Small intestine (tissue), 7 donors: ENCODE results near the gene NHLRC4. TPM values are rescaled to one million over a fixed set of nuclear protein-coding genes. Genes with fewer than 3 reads are reported as not detected.

Source experiments
- DNase-seq, 2 donors: peaks; one replicate each; pipeline versions ENCODE4 v3.0.0 to v3.0.0-alpha.2; 2013
- FAIRE-seq: peaks from 2 replicates; lab custom pipeline; 2012; peaks lifted over from hg19 to GRCh38; lab: Jason Lieb, UNC
- H3K27ac ChIP-seq, 3 donors: one replicate each; pipeline ENCODE4 v1.5.1; 2013; ENCODE audit warnings: low read length in 2 of 3, mild to moderate bottlenecking in 2 of 3, control low read depth in 1 of 3, inconsistent platforms in 1 of 3, low read depth in 1 of 3, moderate library complexity in 1 of 3
- H3K27me3 ChIP-seq, 3 donors: one replicate each; pipeline ENCODE4 v1.6.1; 2013; ENCODE audit warnings: low read length in 3 of 3, inconsistent platforms in 1 of 3; ENCODE audit not compliant: control insufficient read depth in 3 of 3, insufficient read depth in 3 of 3
- H3K36me3 ChIP-seq, 3 donors: one replicate each; pipeline ENCODE4 v1.6.1; 2013; ENCODE audit warnings: low read length in 3 of 3, inconsistent platforms in 1 of 3, low read depth in 1 of 3, mild to moderate bottlenecking in 1 of 3, moderate library complexity in 1 of 3; ENCODE audit not compliant: control insufficient read depth in 3 of 3, insufficient read depth in 2 of 3
- H3K4me1 ChIP-seq, 3 donors: one replicate each; pipeline ENCODE4 v1.6.1; 2013; ENCODE audit warnings: low read length in 2 of 3, inconsistent platforms in 1 of 3, low read depth in 1 of 3, mild to moderate bottlenecking in 1 of 3, moderate library complexity in 1 of 3; ENCODE audit not compliant: control insufficient read depth in 3 of 3, insufficient read depth in 2 of 3
- H3K4me3 ChIP-seq, 3 donors: one replicate each; pipeline ENCODE4 v1.5.1; 2013; ENCODE audit warnings: low read length in 3 of 3, control low read depth in 1 of 3, inconsistent platforms in 1 of 3, low read depth in 1 of 3, mild to moderate bottlenecking in 1 of 3, moderate library complexity in 1 of 3
- H3K9me3 ChIP-seq, 2 donors: one replicate each; pipeline ENCODE4 v1.6.1; 2013; ENCODE audit warnings: low read depth in 1 of 2, low read length in 1 of 2; ENCODE audit not compliant: control insufficient read depth in 2 of 2, insufficient read depth in 1 of 2
- WGBS, 3 donors: extraction: QIAGEN DNeasy Blood & Tissue Kit; methylation state at CpG; one replicate each; pipeline ENCODE4 v1.1.7; 2013; 5-methylcytosine and 5-hydroxymethylcytosine counted together
- polyA plus RNA-seq, 4 donors: library from polyadenylated mRNA; stranded (reverse) in 3 of 4; unstranded in 1 of 4; fragments of 200-250 nt in 3 of 4; fragments of 120-200 nt in 1 of 4; gene quantifications; one replicate each; pipeline versions ENCODE4 v1.2.1 to v1.2.3, GENCODE V29; 2013
- donor health status: healthy with polysubstance abuse.
- donor health status: control.
- donor health status: control.
- donor health status: Bipolar disorder and iron deficiency.
- donor health status: healthy.

Gene NHLRC4
- polyA plus RNA-seq, 4 donors: 0.45 to 2.2 (median 0.79) TPM; not detected in 1

- peaks cover 0 to 26% (median 0%) of the 10 kb centered on the region in 3 donors for H3K36me3 ChIP-seq
- peaks cover 0 to 12% (median 0%) of the 10 kb centered on the region in 3 donors for H3K27me3 ChIP-seq
- FAIRE-seq (no peak), DNase-seq (no peak)
- no peak overlapping the region for H3K27ac ChIP-seq
- 74 to 82% (median 81%) methylated on average over 13 to 14 of the region's 14 CpGs for WGBS, 3 donors
- H3K4me3 ChIP-seq: no peak overlapping the region
- H3K4me1 ChIP-seq: peaks cover under 1 to 29% (median 2%) of the 10 kb centered on the region in 3 donors
- H3K9me3 ChIP-seq: no peaks in the 10 kb centered on the region
Observed at GRCh38 chr16:586645-587590, 20.1 kb downstream of the NHLRC4 start.

GRCh38 chr16:588639-588888 lies 21.8 kb downstream of the NHLRC4 start:
- Histone ChIP-seq H3K4me3 (peak overlapping the region; percentile 54 to 90 (median 89)), H3K27me3 (peaks cover 0 to 12% (median 0%) of the 10 kb centered on the region in 3 donors), H3K4me1 (peaks cover 4 to 44% (median 13%) of the 10 kb centered on the region in 3 donors), H3K27ac (peak overlapping the region; percentile 98 to 99 (median 98)), H3K9me3 (no peaks in the 10 kb centered on the region), H3K36me3 (peaks cover 0 to 22% (median 0%) of the 10 kb centered on the region in 3 donors)
- FAIRE-seq (no peak), DNase-seq (peak; percentile 60 to 85)
- WGBS, 3 donors: 0 to 1% (median 1%) methylated on average over 16 to 21 of the region's 21 CpGs

GRCh38 chr16:588889-589657 lies 22.3 kb downstream of the NHLRC4 start:
- H3K9me3 ChIP-seq: no peaks in the 10 kb centered on the region
- peak overlapping the region; percentile 98 to 99 (median 98) for H3K27ac ChIP-seq
- H3K27me3 ChIP-seq: peaks cover 0 to 12% (median 0%) of the 10 kb centered on the region in 3 donors
- peak overlapping the region; percentile 54 to 90 (median 89) for H3K4me3 ChIP-seq
- H3K36me3 ChIP-seq: peaks cover 0 to 26% (median 0%) of the 10 kb centered on the region in 3 donors
- 1% methylated on average over 71 to 107 of the region's 107 CpGs for WGBS, 3 donors
- peaks cover 4 to 49% (median 13%) of the 10 kb centered on the region in 3 donors for H3K4me1 ChIP-seq
- peak; percentile 96 to 99 for DNase-seq
- no peak for FAIRE-seq

DNA sequence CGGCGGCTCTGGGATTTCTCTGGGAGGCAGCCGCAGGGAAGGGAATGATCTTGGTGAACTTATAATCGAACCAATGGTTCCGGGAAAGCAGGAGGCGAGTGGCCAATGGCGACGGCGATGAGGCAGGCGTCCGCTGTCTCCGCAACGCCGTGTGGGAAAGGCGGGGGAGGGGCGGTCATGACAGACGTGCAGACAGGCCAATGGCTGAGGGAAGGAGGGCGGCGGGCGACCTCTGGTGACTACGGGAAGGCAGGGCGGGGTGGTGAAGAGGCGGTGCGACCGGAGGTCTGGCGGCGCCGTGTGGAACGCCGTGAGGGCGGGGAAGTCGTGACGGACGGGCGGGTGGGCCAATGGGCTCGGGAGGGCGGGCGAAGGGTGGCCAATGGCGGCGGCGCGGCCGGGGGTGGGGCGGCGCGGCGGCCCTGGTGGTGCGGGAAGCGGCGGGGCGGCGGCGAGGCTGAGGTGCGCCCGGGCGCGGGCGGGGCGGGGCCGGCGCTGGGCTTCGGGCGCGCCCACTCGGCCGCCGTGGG lies 22.9 kb downstream of the NHLRC4 start, which contains the start of gene RAB40C:
Gene RAB40C (plus strand): TSS at position 409 of the 530 bp plus-strand sequence. CDS start 226 bp downstream, outside the sequence.
- Histone ChIP-seq H3K27me3 (peaks cover 0 to 12% (median 0%) of the 10 kb centered on the region in 3 donors), H3K4me1 (peaks cover 4 to 54% (median 16%) of the 10 kb centered on the region in 3 donors), H3K9me3 (no peaks in the 10 kb centered on the region), H3K4me3 (peak within 1 kb of the TSS; percentile 71 to 96 (median 91)), H3K36me3 (peaks cover 0 to 33% (median 0%) of the 10 kb centered on the region in 3 donors), H3K27ac (peak within 1 kb of the TSS; percentile 98 to 99 (median 98))
- 0 to 1% (median 1%) methylated on average over 31 to 67 of the region's 67 CpGs for WGBS, 3 donors
- DNase-seq (peak; percentile 98 to 100), FAIRE-seq (no peak)

DNA sequence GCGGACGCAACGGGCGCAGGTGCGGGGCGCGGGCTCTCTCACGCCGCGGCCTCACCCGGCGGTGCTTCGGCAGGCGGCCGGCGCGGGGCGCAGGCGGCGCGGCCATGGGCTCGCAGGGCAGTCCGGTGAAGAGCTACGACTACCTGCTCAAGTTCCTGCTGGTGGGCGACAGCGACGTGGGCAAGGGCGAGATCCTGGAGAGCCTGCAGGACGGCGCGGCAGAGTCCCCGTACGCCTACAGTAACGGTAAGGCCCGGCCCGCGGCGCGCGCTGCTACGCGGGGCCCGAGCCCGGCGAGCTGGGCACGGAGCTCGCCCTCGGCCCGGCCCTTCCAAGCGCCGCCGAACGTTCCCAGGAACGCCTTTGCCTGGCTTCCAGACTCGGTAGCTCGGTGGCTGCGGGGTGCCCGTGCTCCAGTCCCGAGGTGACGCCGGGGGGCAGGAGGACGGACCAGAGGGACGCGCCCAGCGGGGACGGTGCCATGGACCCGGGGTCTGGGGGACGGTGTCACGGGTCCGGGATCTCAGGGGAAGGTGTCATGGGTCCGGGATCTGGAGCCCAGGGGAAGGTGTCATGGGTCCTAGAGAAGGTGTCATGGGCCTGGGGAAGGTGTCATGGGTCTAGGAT lies 23.5 kb downstream of the NHLRC4 start:
- Histone ChIP-seq H3K4me1 (peaks cover 4 to 58% (median 16%) of the 10 kb centered on the region in 3 donors), H3K27ac (peak overlapping the region; percentile 88 to 95 (median 89)), H3K4me3 (peak overlapping the region; percentile 71 to 96 (median 91)), H3K27me3 (peaks cover 0 to 11% (median 0%) of the 10 kb centered on the region in 3 donors), H3K9me3 (no peaks in the 10 kb centered on the region), H3K36me3 (peaks cover 0 to 37% (median 0%) of the 10 kb centered on the region in 3 donors)
- no peak for FAIRE-seq
- 0 to 1% (median 1%) methylated on average over 56 to 71 of the region's 71 CpGs for WGBS, 3 donors
- DNase-seq: peak in 1 of 2 donors; percentile 77

DNA sequence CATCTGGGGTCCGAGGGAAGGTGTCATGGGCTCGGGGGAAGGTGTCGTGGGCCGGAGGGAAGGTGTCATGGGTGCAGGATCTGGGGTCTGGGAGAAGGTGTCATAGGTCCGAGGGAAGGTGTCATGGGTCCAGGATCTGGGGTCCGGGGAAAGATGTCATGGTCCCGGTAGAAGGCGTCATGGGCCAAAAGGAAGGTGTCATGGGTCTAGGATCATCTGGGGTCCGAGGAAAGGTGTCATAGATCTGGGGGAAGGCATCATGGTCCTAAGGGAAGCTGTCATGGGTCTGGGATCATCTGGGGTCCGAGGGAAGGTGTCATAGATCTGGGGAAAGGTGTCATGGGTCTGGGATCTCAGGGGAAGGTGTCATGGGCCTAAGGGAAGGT lies 24.0 kb downstream of the NHLRC4 start:
- DNase-seq (no peak), FAIRE-seq (no peak)
- H3K36me3 ChIP-seq: peaks cover 0 to 39% (median 0%) of the 10 kb centered on the region in 3 donors
- 15 to 38% (median 29%) methylated on average over 10 of the region's 10 CpGs for WGBS, 3 donors
- H3K27ac ChIP-seq: peak overlapping the region; percentile 88 to 95 (median 89)
- H3K4me1 ChIP-seq: peaks cover 4 to 56% (median 16%) of the 10 kb centered on the region in 3 donors
- H3K4me3 ChIP-seq: peak overlapping the region; percentile 71 to 96 (median 91)
- no peaks in the 10 kb centered on the region for H3K9me3 ChIP-seq
- peaks cover 0 to 8% (median 0%) of the 10 kb centered on the region in 3 donors for H3K27me3 ChIP-seq

GRCh38 chr16:591231-591630 lies 24.4 kb downstream of the NHLRC4 start:
- peak overlapping the region; percentile 88 to 95 (median 89) for H3K27ac ChIP-seq
- H3K4me3 ChIP-seq: peak overlapping the region in 2 of 3 donors; percentile 91 to 96
- peaks cover 4 to 56% (median 16%) of the 10 kb centered on the region in 3 donors for H3K4me1 ChIP-seq
- H3K27me3 ChIP-seq: peaks cover 0 to 4% (median 0%) of the 10 kb centered on the region in 3 donors
- 16 to 66% (median 47%) methylated on average over 8 of the region's 8 CpGs for WGBS, 3 donors
- peak in 1 of 2 donors; percentile 41 for DNase-seq
- H3K9me3 ChIP-seq: no peaks in the 10 kb centered on the region
- H3K36me3 ChIP-seq: peaks cover 0 to 43% (median 0%) of the 10 kb centered on the region in 3 donors
- FAIRE-seq: no peak
